Activated naive CD4-positive, alpha-beta T cell treated with anti-CD3 and anti-CD28 coated beads, Interleukin-2, amount 10 ng/mL, durations not matched to agents 7 days and 5 days (primary cell): ENCODE measurements around the gene RDH13.
"Not testable (repeated sequence)": the region's sequence is repeated elsewhere in the genome, so short reads cannot be mapped to it uniquely, and the experiment has no call there.

Source experiments
- CTCF ChIA-PET: fragments of 350-600 bp; sonication (Branson Sonifier 250); formaldehyde crosslinking; loops from one replicate; lab custom pipeline; 2021; ENCODE audit warnings: antibody characterized with exemption; lab: Charles Lee
- DNase-seq: peaks from one replicate; pipeline ENCODE4 v3.0.0-alpha.2; 2020
- H3K27ac Mint-ChIP-seq: one replicate; pipeline ENCODE4 v1.8.0; 2021; ENCODE audit warnings: mild to moderate bottlenecking, moderate library complexity, mixed read lengths
- H3K27me3 Mint-ChIP-seq: one replicate; pipeline ENCODE4 v1.8.0; 2021; ENCODE audit warnings: mild to moderate bottlenecking, mixed read lengths
- H3K36me3 Mint-ChIP-seq: one replicate; pipeline ENCODE4 v1.8.0; 2021; ENCODE audit warnings: mixed read lengths
- H3K4me1 Mint-ChIP-seq: one replicate; pipeline ENCODE4 v1.8.0; 2021; ENCODE audit warnings: mixed read lengths
- H3K4me3 Mint-ChIP-seq: one replicate; pipeline ENCODE4 v1.8.0; 2021; ENCODE audit warnings: mild to moderate bottlenecking, moderate library complexity, mixed read lengths
- H3K9me3 Mint-ChIP-seq: one replicate; pipeline ENCODE4 v1.8.0; 2021; ENCODE audit warnings: mixed read lengths

The RDH13 gene

GRCh38 chr19:55056827-55057226 lies 6.1 kb downstream of the RDH13 start:
- DNase-seq = no peak
- H3K9me3 Mint-ChIP-seq = no peaks in the 10 kb centered on the region
- peaks cover 18% of the 10 kb centered on the region for H3K4me1 Mint-ChIP-seq
- H3K4me3 Mint-ChIP-seq = no peak overlapping the region
- no peak overlapping the region for H3K27ac Mint-ChIP-seq
- H3K27me3 Mint-ChIP-seq = no peaks in the 10 kb centered on the region
- CTCF ChIA-PET = no interaction called here
- H3K36me3 Mint-ChIP-seq = peaks cover 44% of the 10 kb centered on the region

GRCh38 chr19:55053735-55054134 lies 9.2 kb downstream of the RDH13 start:
- DNase-seq = no peak
- Mint-ChIP-seq H3K4me1 (no peaks in the 10 kb centered on the region), H3K27me3 (no peaks in the 10 kb centered on the region), H3K4me3 (no peak overlapping the region), H3K9me3 (no peaks in the 10 kb centered on the region), H3K36me3 (peaks cover 48% of the 10 kb centered on the region), H3K27ac (no peak overlapping the region)
- CTCF ChIA-PET = no interaction called here

GRCh38 chr19:55050749-55051532 lies 12.0 kb downstream of the RDH13 start:
- no peak for DNase-seq
- CTCF ChIA-PET = interaction anchor here (0.6 kb wide), 1 partner anchor 88 kb away, joined by 3 read pairs; no protein-coding TSS in a partner anchor
- Mint-ChIP-seq H3K36me3 (peaks cover 51% of the 10 kb centered on the region), H3K4me3 (no peak overlapping the region), H3K4me1 (no peaks in the 10 kb centered on the region), H3K27me3 (no peaks in the 10 kb centered on the region), H3K27ac (no peak overlapping the region), H3K9me3 (no peaks in the 10 kb centered on the region)

GRCh38 chr19:55048446-55048845 lies 14.5 kb downstream of the RDH13 start:
- CTCF ChIA-PET = no interaction called here
- peaks cover 11% of the 10 kb centered on the region for H3K4me1 Mint-ChIP-seq
- no peak for DNase-seq
- no peaks in the 10 kb centered on the region for H3K9me3 Mint-ChIP-seq
- H3K4me3 Mint-ChIP-seq = no peak overlapping the region
- H3K36me3 Mint-ChIP-seq = peaks cover 53% of the 10 kb centered on the region
- no peak overlapping the region for H3K27ac Mint-ChIP-seq
- no peaks in the 10 kb centered on the region for H3K27me3 Mint-ChIP-seq

GRCh38 chr19:55047951-55048350 lies 15.0 kb downstream of the RDH13 start:
- Mint-ChIP-seq H3K4me1 (peaks cover 16% of the 10 kb centered on the region), H3K9me3 (no peaks in the 10 kb centered on the region), H3K36me3 (peaks cover 52% of the 10 kb centered on the region), H3K27ac (no peak overlapping the region), H3K27me3 (no peaks in the 10 kb centered on the region), H3K4me3 (no peak overlapping the region)
- CTCF ChIA-PET = no interaction called here
- no peak for DNase-seq

- Mint-ChIP-seq H3K27me3 (no peaks in the 10 kb centered on the region), H3K27ac (no peak overlapping the region), H3K9me3 (no peaks in the 10 kb centered on the region), H3K4me1 (peaks cover 24% of the 10 kb centered on the region), H3K4me3 (no peak overlapping the region), H3K36me3 (peaks cover 56% of the 10 kb centered on the region)
- DNase-seq = no peak
- CTCF ChIA-PET = no interaction called here
Measured at GRCh38 chr19:55046975-55047622, 15.8 kb downstream of the RDH13 start.

GRCh38 chr19:55044771-55045716 lies 17.9 kb downstream of the RDH13 start:
- no peak for DNase-seq
- Mint-ChIP-seq H3K27me3 (no peaks in the 10 kb centered on the region), H3K4me3 (no peak overlapping the region), H3K4me1 (peaks cover 39% of the 10 kb centered on the region), H3K27ac (no peak overlapping the region), H3K9me3 (no peaks in the 10 kb centered on the region), H3K36me3 (peaks cover 49% of the 10 kb centered on the region)
- CTCF ChIA-PET = interaction anchor here (0.6 kb wide), 1 partner anchor 889 kb away, joined by 3 read pairs; no protein-coding TSS in a partner anchor

- Mint-ChIP-seq H3K27ac (no peak overlapping the region), H3K4me3 (no peak overlapping the region), H3K4me1 (peaks cover 41% of the 10 kb centered on the region), H3K9me3 (peaks cover 2% of the 10 kb centered on the region), H3K36me3 (peaks cover 52% of the 10 kb centered on the region), H3K27me3 (no peaks in the 10 kb centered on the region)
- DNase-seq = no peak
- CTCF ChIA-PET = no interaction called here
Measured at GRCh38 chr19:55044286-55044685, 18.7 kb downstream of the RDH13 start.

GRCh38 chr19:55042688-55043087 lies 20.3 kb downstream of the RDH13 start:
- H3K27me3 Mint-ChIP-seq = no peaks in the 10 kb centered on the region
- no peak for DNase-seq
- H3K4me1 Mint-ChIP-seq = peaks cover 41% of the 10 kb centered on the region
- peaks cover 2% of the 10 kb centered on the region for H3K9me3 Mint-ChIP-seq
- CTCF ChIA-PET = no interaction called here
- peaks cover 42% of the 10 kb centered on the region for H3K36me3 Mint-ChIP-seq
- peak overlapping the region; percentile 66 for H3K4me3 Mint-ChIP-seq
- peak overlapping the region; percentile 93 for H3K27ac Mint-ChIP-seq

GRCh38 chr19:55042344-55042678 lies 20.6 kb downstream of the RDH13 start:
- H3K9me3 Mint-ChIP-seq = peaks cover 2% of the 10 kb centered on the region
- no peak for DNase-seq
- H3K27me3 Mint-ChIP-seq = no peaks in the 10 kb centered on the region
- H3K4me1 Mint-ChIP-seq = peaks cover 41% of the 10 kb centered on the region
- H3K36me3 Mint-ChIP-seq = peaks cover 42% of the 10 kb centered on the region
- H3K4me3 Mint-ChIP-seq = peak overlapping the region; percentile 66
- CTCF ChIA-PET = no interaction called here
- H3K27ac Mint-ChIP-seq = peak overlapping the region; percentile 93

- H3K9me3 Mint-ChIP-seq = peaks cover 2% of the 10 kb centered on the region
- CTCF ChIA-PET = no interaction called here
- peaks cover 41% of the 10 kb centered on the region for H3K4me1 Mint-ChIP-seq
- peaks cover 41% of the 10 kb centered on the region for H3K36me3 Mint-ChIP-seq
- peak; percentile 70 for DNase-seq
- peak overlapping the region; percentile 93 for H3K27ac Mint-ChIP-seq
- peak overlapping the region; percentile 66 for H3K4me3 Mint-ChIP-seq
- no peaks in the 10 kb centered on the region for H3K27me3 Mint-ChIP-seq
Measured at GRCh38 chr19:55041627-55042343, 21.2 kb downstream of the RDH13 start.

- peaks cover 37% of the 10 kb centered on the region for H3K36me3 Mint-ChIP-seq
- peak overlapping the region; percentile 66 for H3K4me3 Mint-ChIP-seq
- H3K4me1 Mint-ChIP-seq = peaks cover 41% of the 10 kb centered on the region
- peak overlapping the region; percentile 93 for H3K27ac Mint-ChIP-seq
- CTCF ChIA-PET = no interaction called here
- DNase-seq = no peak
- H3K9me3 Mint-ChIP-seq = peaks cover 2% of the 10 kb centered on the region
- H3K27me3 Mint-ChIP-seq = no peaks in the 10 kb centered on the region
Measured at GRCh38 chr19:55041244-55041626, 21.7 kb downstream of the RDH13 start.

- DNase-seq, H3K27ac Mint-ChIP-seq, H3K27me3 Mint-ChIP-seq, CTCF ChIA-PET, H3K9me3 Mint-ChIP-seq, H3K4me3 Mint-ChIP-seq: not testable (repeated sequence)
- Mint-ChIP-seq H3K4me1 (peaks cover 41% of the 10 kb centered on the region), H3K36me3 (peaks cover 37% of the 10 kb centered on the region)
Measured at GRCh38 chr19:55040654-55041053, 22.3 kb downstream of the RDH13 start.

GRCh38 chr19:55037603-55038002 lies 25.3 kb downstream of the RDH13 start:
- H3K27ac Mint-ChIP-seq, H3K27me3 Mint-ChIP-seq, H3K9me3 Mint-ChIP-seq, CTCF ChIA-PET, DNase-seq, H3K4me3 Mint-ChIP-seq: not testable (repeated sequence)
- H3K36me3 Mint-ChIP-seq = peaks cover 17% of the 10 kb centered on the region
- H3K4me1 Mint-ChIP-seq = peaks cover 22% of the 10 kb centered on the region
